Left cardiac atrium (tissue), 4 donors: ENCODE measurements around the gene TRIM36. TPM values are rescaled to one million over a fixed set of nuclear protein-coding genes. Genes with fewer than 3 reads are reported as not detected.

Experiments
- ATAC-seq, 2 donors: fragments of 200-7000 bp; cut with Tn5 transposase; one replicate each; pipeline ENCODE4 v1.9.1; 2020; ENCODE audit warnings: mild to moderate bottlenecking in 2 of 2, moderate library complexity in 2 of 2
- DNase-seq: peaks from one replicate; pipeline ENCODE4 v3.0.0-alpha.2; 2020
- intact Hi-C, 2 donors: fragments of 100-400 bp; cut with DNase I; formaldehyde crosslinking; loops; one replicate each; pipeline versions ENCODE4 v1.14.1 to v1.15.1; 2022 to 2023
- total RNA-seq, 2 donors: library from RNA; stranded (reverse); fragmentation: NEBNext Ultra II Directional; extraction: Animal tissue kit (Norgen Biotek cat#: 25700); gene quantifications; one replicate each; pipeline ENCODE4 v1.2.1, GENCODE V29; 2021
- donor health status: DM: no; HTN: yes; CAD: no.
- donor health status: DM: no; HTN: yes; CAD: no; lungs with severe emphysema.
- donor health status: DM: yes; HTN: yes; CAD: no.
- donor health status: Dilated cardiomyopathy.

The TRIM36 gene
- total RNA-seq, 2 donors from 2014 or later, result 0.71 to 0.80 TPM

DNA sequence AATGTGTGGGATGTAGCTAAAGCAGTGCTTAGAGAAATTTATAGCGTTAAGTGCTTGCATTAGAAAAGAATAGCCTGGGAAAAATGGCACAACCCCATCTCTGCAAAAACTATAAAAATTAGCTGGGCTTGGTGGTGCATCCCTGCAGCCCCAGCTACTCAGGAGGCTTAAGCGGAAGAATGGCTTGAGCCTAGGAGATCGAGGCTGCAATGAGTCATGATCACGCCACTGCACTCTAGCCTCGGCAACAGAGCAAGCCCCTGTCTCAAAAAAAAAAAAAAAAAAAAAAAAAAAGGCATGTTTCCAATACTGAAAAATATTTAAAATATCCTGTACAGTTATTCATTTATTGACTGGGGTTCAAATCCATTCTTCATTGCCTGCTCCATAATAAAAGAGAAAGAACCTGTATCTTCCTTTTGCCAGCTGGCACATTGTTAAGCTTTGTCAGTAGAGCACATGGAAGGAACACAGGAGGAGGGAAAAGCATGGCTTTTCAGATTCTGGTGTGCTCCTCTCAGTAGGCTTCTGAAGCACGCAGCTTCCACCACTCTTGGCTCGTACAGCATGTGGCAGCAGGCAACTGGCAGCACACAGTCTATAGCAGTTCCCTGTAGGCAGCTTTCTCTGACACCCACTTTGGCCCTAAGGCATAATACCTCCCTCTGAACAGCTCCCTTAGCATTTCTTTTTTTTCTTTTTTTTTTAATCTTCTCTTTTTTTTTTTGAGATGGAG lies 73.5 kb downstream of the TRIM36 start:
- peak; percentile 34 to 55 for ATAC-seq
- DNase-seq, result no peak
- intact Hi-C loops, result loop anchor here in 1 of 2 donors (5.0 kb wide), 1 partner anchor 151 kb away; no protein-coding TSS in a partner anchor

DNA sequence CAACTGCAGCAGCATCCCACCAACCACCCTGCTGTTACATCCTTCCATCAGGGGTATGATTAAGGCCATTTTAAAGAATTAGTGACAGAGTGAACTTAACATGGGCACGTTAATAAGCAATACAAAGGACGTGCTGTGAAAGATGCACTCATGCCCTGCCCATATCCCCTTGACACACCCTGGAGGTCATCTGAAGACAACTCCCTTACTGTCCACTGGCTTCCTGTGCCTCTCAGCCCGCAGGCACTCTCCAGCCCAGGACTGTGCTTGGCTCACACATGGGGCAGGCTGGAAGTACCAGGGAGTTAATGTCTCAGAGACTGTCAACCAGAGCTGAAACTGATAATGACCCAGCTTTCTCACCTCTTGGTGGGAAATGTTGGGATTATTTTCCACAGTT lies 81.8 kb downstream of the TRIM36 start:
- ATAC-seq (no peak), DNase-seq (no peak)
- intact Hi-C loops, result no loop called here

DNA sequence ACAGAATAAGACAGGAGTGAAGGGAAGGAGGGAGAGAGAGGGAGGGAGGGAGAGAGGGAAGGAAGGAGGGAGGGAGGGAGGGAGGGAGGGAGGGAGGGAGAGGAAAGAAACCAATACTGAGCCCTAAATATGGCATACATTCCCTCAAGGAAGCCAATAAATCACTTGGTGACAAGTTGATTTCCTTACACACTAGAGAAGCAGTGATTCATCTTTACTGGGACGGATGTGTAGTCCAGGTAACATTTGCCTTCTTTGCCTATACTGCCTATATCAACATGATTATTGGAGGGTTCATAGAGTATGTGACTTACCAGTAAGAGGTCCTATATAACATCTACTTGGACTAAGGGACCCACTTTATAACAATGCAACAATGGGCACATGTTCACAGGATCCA lies 83.2 kb downstream of the TRIM36 start:
- DNase-seq, result no peak
- no peak for ATAC-seq
- intact Hi-C loops, result no loop called here

DNA sequence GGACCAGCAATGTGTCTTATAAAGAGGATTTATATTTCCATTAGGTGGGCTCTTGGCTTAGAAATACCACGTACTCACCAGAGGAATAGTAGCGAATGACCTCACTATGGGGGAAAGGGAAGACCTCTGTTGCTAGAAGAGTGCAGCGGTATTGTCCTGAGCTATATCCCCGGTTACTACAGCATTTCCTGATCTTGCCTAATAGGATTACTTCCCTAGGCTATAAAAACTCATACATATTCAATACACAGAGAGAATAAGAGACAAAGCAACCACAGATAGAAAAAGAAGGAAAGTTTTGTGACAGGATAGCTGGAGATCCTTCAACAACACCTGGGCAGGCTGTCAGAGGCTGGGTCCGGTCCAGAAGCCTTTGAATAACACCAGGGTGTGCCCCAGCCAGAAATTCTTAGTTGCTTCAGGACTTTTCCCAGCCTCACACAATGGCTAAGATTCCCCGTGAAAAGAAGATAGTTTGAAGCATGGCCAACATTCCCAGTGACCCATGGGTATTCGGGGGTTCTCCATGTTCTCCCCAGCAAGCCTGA lies 85.4 kb downstream of the TRIM36 start:
- DNase-seq (no peak), ATAC-seq (peak; percentile 44 to 54)

DNA sequence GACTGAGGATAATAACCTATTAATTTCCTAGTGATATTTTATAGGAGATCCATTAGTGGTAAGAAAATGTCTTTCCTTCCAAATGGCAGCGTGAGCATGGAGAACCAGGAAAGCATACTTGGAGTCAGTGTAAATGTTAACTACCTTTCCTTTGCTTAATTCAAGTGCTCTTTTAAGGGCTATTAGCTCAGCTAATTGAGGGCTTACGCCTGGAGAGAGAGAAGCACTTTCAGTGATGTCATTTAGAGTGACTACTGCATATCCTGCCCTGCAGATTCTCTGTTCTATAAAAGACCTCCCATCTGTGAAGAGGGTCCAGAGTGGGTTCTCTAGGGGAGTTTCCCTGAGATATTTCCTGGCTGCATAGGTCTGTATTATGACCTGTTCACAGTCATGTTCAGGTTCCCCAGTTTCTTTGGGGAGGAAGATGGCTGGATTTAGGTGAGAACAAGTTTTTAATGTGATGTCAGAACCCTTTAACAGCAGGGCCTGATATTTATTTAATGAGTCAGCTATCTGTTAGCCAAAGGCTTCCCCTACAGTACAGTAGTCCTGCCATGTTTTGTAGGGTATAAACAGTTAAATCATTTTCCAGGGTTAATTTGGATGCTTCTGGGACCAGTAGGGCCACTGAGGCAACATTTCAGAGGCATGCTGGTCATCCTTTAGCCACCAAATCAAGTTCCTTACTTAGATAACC lies 89.6 kb downstream of the TRIM36 start:
- intact Hi-C loops, result no loop called here
- DNase-seq, result no peak
- ATAC-seq, result no peak

More for the DNA sequence above, 85.4 kb downstream of the TRIM36 start:
- intact Hi-C loops, result no loop called here

Other genes with a start within 250 kb of the TRIM36 start
- 10 to 100 TPM; 23.0 to 32.3 TPM for gene PGGT1B, start 93.0 kb upstream of the TRIM36 start, total RNA-seq
- 1 to 10 TPM; 3.0 to 4.1 TPM for gene CCDC112, start 126.7 kb upstream of the TRIM36 start, total RNA-seq